DMS79 treated with DMSO at 0.1 percent for 48 hours (cell line): ENCODE measurements around the gene FUT3.
"Not testable (repeated sequence)": the region's sequence is repeated elsewhere in the genome, so short reads cannot be mapped to it uniquely, and the experiment has no call there.

Source experiments
- DNase-seq: peaks from one replicate; lab custom pipeline; 2025; lab: John Stamatoyannopoulos, UW

Gene FUT3

GRCh38 chr19:5844456-5845433, 6.5 kb downstream of the FUT3 start:
- DNase-seq = no peak

DNA sequence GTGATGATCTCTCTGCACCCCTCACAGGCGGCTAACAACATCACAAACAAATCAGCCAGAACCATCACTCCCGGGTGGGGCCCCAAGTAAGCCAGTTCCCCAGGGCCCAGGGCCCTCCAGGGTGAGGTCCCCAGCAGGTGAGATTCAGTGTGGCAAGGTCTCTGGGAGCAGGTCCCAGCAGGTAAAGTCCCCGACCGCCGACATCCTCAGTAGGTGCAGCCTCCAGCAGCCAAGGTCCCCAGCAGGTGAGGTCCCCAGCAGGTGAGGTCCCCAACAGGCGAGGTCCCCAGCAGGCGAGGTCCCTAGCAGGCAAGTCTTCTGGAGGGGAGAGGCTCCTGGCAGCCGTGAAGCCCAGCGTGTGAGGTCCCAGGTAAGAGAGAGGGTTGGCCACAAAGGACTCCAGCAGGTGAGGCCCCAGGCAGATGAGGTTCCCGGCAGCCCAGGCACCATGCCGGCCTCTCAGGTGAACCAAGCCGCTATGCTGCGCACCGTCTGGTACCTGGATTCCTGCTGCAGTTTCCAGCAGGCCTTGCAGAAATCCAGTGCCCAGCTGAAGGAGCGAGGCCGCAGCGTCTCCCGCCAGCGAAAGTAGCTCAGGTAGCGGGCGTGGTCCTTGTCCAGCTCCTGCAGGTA, 7.8 kb downstream of the FUT3 start:
- DNase-seq = no peak

DNA sequence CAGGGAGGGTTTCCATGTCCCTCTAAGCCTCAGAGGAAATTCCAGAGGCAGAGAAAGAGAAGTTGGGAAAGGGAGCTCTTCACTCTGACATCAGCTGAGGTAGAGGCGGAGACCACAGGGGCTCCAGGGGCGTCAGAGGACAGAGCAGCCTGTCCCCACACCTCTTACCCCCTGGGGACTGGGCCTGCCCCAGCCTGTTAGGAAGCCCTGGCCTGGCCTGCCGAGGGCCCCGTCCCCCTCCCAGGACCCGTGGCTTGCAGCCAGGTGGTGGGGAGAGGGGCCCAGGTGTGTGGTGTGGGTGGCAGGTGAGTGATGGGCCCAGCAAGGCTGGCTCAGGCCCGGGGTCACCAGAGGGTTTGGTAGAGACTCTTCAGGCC, 9.5 kb downstream of the FUT3 start:
- DNase-seq = not testable (repeated sequence)

- no peak for DNase-seq
Observed at GRCh38 chr19:5839065-5840017, 11.9 kb downstream of the FUT3 start, which contains the start of gene FUT6. Gene FUT6 (minus strand): TSS chr19:5839702. CDS start chr19:5832567, 7,135 bp downstream.

- DNase-seq = no peak
Observed at GRCh38 chr19:5838353-5839064, 12.7 kb downstream of the FUT3 start.

DNA sequence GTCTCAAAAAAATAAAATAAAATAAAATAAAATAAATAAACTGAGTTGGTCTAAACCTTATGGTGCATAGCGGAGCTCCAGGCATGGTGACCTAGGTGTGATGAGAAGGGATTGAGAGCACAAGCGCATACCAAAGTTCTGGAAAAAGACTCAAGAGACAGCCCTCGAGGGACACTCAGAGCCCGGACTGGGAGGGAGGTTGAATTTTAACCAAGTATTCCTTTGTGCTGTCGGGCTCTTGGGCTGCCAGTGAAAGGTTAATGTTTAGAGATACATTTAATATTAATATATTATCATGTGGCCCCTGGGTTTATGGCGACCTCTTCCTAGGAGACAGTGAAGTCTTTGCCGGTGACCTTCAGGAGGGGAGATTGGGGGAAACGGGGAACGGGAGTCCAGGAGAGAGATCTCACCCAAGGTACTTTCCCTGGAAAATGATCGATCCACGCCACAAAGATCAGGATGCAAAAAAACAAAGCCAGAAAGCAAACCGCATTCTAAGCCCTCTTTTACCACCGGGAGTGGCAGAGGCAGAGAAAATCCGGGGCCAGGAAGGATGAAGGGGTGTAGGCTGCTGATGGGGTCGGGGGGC, 13.4 kb downstream of the FUT3 start:
- DNase-seq = no peak

- DNase-seq = no peak
Observed at GRCh38 chr19:5832527-5833216, 18.6 kb downstream of the FUT3 start.

GRCh38 chr19:5832061-5832460, 19.2 kb downstream of the FUT3 start:
- DNase-seq = no peak

DNA sequence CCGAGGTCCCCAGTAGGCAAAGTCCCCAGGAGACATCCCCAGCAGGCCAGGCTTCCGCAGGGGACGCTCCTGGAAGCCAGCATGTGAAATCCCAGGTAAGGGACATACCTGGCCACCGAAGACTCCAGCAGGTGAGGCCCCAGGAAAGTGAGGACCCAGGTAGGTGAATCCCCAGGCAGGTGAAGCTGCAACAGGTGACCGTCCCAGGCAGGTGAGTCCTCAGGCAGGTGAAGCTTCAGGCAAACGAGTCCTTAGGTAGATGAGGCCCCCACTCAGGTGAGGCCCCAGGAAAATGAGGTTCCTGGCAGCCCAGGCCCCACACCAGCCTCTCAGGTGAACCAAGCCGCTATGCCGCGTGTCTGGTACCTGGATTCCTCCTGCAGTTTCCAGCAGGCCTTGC, 20.1 kb downstream of the FUT3 start:
- DNase-seq = no peak

- no peak for DNase-seq
Observed at GRCh38 chr19:5829567-5830310, 21.5 kb downstream of the FUT3 start.

DNA sequence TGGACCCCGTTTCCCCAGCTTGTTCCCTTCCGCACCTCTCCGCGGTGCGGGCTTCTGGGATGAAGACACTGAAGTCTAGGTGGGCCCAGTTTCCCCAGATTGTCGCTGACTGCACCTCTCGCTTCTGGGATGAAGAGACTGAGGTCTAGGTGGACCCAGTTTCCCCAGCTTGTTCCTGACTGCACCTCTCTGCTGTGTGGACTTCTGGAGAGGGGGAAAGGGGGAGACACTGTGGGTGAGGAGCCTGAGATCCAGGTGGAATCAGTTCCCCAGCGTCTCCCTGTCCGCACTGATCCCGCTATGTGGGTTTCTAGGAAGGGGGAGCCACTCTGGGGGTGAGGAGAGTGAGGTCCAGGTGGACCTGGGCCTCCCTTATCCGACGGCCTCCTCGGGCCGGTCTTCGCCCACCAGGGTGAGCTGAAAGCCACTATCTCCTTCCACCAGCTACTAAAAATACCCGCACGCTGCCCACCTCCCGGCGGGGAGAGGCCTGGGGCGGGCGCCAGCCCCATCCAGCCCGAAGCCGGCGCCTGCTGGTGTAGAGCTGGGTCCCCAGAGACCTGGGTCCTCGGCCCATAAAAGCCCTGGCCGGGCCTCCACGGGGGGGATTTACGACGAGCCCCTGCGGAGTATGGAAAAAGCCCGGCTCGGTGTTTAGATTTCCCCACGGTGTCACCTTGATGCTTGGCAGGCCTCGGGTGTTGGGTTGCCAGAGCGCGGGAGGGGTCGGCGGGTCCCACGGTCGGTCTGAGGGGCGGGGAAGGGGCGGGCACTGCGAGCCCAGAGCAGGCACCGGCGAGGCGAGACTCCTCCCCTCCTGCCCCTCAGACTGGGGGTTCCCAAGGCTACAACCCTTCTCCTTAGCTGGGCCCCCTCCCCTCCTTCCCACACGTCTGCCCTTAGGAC, 22.3 kb downstream of the FUT3 start:
- peak; percentile 64 for DNase-seq

- DNase-seq = peak; percentile 93
Observed at GRCh38 chr19:5827891-5828660, 23.2 kb downstream of the FUT3 start.

- DNase-seq = no peak
Observed at GRCh38 chr19:5827342-5827890, 23.8 kb downstream of the FUT3 start.

DNA sequence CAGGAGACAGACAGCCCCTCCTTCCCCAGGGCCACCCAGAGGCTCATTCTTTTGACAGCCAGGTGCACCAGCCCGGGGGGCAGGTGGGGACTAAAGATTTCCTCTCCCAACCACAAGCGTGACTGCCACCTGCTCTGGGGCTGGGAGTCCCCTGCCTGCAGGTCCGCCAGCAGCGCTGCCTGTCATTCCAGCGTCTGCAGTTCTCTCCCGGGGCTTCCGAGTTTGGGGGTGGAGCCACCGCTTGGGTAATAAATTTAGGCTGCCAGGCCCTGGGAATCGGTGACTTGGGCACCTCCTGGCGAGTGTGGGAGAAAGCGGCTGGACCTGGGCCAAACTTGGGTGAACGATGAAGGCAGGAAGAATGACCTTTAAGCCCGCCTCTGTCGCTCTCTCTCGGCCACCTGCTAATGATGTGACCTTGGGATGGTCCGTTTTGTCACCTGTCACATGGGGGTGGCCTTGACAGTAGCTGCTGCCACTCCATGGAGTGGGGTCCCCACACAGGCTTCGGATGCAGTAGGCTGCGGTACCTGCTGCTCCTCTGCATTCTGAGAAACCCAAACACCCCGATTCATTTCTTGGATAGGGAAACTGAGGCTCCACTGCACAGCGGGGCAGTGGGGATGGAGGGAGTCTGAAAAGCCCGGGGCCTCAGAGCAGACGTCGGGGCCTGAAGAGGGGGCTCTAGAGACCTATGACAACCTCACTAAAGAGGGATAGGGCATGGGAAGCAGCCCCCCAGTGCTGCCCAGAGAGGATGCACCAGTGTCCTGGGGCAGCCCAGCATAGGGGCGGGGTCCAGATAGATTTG, 24.5 kb downstream of the FUT3 start:
- peak; percentile 82 for DNase-seq

DNA sequence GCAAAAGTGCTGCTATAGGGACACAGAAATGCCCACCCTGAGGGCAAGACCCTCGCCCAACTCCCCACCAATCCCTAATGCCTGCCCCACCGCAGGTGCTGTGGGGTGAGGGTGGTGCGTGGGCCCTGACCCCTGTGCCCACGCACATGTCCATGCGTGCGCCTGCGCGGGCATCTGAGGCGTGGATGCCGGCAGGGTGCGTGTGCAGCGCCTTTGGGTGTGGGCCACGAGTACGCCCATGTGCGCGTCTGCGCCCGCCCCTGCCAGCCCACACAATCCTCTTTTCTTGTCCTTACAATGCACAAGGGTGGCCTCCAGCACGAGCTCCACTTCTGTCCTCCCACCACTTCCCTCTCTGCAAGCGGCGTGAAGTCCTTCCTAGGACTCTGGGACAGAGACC, 26.1 kb downstream of the FUT3 start:
- no peak for DNase-seq

DNA sequence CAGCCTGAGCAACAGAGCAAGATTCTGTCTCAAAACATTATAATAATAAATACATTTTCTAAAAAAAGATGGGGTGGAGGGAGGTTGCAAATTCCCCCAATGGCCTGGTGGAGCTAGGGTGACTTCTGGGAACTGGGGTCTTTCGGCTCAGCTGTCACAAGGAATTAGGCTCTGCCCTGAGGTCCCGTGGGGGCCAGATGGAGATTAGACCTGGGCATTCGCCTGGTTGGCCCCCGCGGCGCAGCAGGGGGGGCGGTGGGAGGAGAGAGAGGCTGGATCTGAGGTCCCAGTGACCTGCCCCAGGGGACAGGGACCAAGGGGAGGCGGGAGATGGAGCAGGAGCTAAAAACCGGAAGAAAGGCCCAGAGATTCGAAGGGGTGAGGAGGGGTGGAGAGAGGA, 26.5 kb downstream of the FUT3 start:
- no peak for DNase-seq
